ENCODE results near the gene CUX1. TPM values are rescaled to one million over a fixed set of nuclear protein-coding genes. Genes with fewer than 3 reads are reported as not detected.

Gene CUX1
- total and polyA plus RNA-seq, 2 of the 13 experiments (the other 11 are each of a cell fraction or from before 2014, with no cell fraction given) = 13.7 to 14.9 TPM

DNA sequence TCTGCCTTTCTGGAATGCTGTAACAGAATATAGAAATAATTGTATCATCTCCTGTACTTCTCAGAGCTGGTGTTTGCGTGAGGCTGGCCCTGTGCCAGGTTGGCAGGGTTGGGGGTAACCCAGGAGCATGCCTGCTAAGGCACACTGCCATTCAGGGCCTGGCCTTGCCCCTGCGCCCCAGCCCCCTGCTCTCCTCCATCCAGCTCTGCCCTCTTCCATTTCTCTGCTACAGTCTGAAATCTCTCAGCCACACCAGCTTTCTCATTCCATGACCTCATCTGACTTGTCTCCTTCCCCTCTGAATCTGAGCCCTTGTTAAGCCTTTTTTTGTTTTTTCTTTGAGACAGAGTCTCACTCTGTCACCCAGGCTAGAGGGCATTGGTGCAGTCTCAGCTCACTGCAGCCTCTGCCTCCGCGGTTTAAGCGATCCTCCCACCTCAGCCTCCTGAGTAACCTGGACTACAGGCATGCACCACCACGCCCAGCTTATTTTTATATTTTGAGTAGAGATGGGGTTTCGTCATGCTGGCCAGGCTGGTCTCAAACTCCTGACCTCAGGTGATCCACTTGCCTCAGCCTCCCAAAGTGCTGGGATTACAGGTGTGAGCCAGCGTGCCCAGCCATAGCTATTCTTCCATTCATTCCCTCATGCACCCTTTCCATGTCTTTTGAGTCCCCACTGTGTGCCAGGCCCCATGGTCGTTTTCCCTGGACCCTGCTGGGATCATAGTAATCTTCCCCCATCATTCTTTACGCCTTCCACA is 206.8 kb downstream of the CUX1 start (continued):
- TF ChIP-seq, protein P1, sequence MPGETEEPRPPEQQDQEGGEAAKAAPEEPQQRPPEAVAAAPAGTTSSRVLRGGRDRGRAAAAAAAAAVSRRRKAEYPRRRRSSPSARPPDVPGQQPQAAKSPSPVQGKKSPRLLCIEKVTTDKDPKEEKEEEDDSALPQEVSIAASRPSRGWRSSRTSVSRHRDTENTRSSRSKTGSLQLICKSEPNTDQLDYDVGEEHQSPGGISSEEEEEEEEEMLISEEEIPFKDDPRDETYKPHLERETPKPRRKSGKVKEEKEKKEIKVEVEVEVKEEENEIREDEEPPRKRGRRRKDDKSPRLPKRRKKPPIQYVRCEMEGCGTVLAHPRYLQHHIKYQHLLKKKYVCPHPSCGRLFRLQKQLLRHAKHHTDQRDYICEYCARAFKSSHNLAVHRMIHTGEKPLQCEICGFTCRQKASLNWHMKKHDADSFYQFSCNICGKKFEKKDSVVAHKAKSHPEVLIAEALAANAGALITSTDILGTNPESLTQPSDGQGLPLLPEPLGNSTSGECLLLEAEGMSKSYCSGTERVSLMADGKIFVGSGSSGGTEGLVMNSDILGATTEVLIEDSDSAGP (CRISPR knock-in tag; IDR thresholded peaks at IDR 0.05; ENCODE audit: borderline replicate concordance) = 0 out of 2 replicates have a peak, but pooled peaks have one; percentile 12
- peak; percentile 5; the same call in 1 of the 2 replicates for TF ChIP-seq ZNF3 (CRISPR knock-in tag; IDR thresholded peaks at IDR 0.05)
- TF ChIP-seq, protein P2, sequence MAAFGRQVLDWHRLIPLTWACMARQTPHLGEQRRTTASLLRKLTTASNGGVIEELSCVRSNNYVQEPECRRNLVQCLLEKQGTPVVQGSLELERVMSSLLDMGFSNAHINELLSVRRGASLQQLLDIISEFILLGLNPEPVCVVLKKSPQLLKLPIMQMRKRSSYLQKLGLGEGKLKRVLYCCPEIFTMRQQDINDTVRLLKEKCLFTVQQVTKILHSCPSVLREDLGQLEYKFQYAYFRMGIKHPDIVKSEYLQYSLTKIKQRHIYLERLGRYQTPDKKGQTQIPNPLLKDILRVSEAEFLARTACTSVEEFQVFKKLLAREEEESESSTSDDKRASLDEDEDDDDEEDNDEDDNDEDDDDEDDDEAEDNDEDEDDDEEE (CRISPR knock-in tag; IDR thresholded peaks at IDR 0.05) = 0 out of 2 replicates have a peak, but pooled peaks have one; percentile 64
- TF ChIP-seq ZNF589 (CRISPR knock-in tag; conservative IDR thresholded peaks at IDR 0.05) = no peak
- TF ChIP-seq, protein P3, sequence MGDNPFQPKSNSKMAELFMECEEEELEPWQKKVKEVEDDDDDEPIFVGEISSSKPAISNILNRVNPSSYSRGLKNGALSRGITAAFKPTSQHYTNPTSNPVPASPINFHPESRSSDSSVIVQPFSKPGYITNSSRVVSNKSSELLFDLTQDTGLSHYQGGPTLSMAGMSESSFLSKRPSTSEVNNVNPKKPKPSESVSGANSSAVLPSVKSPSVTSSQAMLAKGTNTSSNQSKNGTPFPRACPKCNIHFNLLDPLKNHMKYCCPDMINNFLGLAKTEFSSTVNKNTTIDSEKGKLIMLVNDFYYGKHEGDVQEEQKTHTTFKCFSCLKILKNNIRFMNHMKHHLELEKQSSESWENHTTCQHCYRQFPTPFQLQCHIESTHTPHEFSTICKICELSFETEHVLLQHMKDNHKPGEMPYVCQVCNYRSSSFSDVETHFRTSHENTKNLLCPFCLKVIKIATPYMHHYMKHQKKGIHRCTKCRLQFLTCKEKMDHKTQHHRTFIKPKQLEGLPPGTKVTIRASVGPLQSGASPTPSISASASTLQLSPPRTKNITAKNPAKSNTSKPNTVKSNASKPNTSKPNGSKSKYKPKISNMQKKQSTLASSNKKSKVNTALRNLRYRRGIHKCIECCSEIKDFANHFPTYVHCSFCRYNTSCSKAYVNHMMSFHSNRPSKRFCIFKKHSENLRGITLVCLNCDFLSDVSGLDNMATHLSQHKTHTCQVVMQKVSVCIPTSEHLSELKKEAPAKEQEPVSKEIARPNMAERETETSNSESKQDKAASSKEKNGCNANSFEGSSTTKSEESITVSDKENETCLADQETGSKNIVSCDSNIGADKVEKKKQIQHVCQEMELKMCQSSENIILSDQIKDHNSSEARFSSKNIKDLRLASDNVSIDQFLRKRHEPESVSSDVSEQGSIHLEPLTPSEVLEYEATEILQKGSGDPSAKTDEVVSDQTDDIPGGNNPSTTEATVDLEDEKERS (CRISPR knock-in tag; IDR thresholded peaks at IDR 0.05) = 0 out of 2 replicates have a peak, but pooled peaks have one; percentile 55
- TF ChIP-seq, protein P4, sequence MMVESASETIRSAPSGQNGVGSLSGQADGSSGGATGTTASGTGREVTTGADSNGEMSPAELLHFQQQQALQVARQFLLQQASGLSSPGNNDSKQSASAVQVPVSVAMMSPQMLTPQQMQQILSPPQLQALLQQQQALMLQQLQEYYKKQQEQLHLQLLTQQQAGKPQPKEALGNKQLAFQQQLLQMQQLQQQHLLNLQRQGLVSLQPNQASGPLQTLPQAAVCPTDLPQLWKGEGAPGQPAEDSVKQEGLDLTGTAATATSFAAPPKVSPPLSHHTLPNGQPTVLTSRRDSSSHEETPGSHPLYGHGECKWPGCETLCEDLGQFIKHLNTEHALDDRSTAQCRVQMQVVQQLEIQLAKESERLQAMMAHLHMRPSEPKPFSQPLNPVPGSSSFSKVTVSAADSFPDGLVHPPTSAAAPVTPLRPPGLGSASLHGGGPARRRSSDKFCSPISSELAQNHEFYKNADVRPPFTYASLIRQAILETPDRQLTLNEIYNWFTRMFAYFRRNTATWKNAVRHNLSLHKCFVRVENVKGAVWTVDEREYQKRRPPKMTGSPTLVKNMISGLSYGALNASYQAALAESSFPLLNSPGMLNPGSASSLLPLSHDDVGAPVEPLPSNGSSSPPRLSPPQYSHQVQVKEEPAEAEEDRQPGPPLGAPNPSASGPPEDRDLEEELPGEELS (CRISPR knock-in tag; IDR thresholded peaks at IDR 0.05) = no peak
- no peak for TF ChIP-seq ZNF816 (CRISPR knock-in tag; IDR thresholded peaks at IDR 0.05; ENCODE audit: borderline replicate concordance)
- TF ChIP-seq ZBTB3 (CRISPR knock-in tag; IDR thresholded peaks at IDR 0.05; ENCODE audit: borderline replicate concordance, low read depth) = no peak
- TF ChIP-seq, protein P5, sequence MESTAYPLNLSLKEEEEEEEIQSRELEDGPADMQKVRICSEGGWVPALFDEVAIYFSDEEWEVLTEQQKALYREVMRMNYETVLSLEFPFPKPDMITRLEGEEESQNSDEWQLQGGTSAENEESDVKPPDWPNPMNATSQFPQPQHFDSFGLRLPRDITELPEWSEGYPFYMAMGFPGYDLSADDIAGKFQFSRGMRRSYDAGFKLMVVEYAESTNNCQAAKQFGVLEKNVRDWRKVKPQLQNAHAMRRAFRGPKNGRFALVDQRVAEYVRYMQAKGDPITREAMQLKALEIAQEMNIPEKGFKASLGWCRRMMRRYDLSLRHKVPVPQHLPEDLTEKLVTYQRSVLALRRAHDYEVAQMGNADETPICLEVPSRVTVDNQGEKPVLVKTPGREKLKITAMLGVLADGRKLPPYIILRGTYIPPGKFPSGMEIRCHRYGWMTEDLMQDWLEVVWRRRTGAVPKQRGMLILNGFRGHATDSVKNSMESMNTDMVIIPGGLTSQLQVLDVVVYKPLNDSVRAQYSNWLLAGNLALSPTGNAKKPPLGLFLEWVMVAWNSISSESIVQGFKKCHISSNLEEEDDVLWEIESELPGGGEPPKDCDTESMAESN (CRISPR knock-in tag; conservative IDR thresholded peaks at IDR 0.05) = peak; percentile 23; the same call in 1 of the 2 replicates
- TF ChIP-seq HHEX (CRISPR knock-in tag; IDR thresholded peaks at IDR 0.05) = no peak
- no peak for TF ChIP-seq MIER2 (CRISPR knock-in tag; IDR thresholded peaks at IDR 0.05)
- no peak for TF ChIP-seq ZNF644 (CRISPR knock-in tag; IDR thresholded peaks at IDR 0.05; ENCODE audit: low read depth)
- TF ChIP-seq, protein P6, sequence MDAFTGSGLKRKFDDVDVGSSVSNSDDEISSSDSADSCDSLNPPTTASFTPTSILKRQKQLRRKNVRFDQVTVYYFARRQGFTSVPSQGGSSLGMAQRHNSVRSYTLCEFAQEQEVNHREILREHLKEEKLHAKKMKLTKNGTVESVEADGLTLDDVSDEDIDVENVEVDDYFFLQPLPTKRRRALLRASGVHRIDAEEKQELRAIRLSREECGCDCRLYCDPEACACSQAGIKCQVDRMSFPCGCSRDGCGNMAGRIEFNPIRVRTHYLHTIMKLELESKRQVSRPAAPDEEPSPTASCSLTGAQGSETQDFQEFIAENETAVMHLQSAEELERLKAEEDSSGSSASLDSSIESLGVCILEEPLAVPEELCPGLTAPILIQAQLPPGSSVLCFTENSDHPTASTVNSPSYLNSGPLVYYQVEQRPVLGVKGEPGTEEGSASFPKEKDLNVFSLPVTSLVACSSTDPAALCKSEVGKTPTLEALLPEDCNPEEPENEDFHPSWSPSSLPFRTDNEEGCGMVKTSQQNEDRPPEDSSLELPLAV (CRISPR knock-in tag; conservative IDR thresholded peaks at IDR 0.05; ENCODE audit: low read depth) = no peak
- TF ChIP-seq ZNF678 (CRISPR knock-in tag; IDR thresholded peaks at IDR 0.05) = no peak
- TF ChIP-seq ONECUT2 (CRISPR knock-in tag; IDR thresholded peaks at IDR 0.05) = no peak
- TF ChIP-seq ZNF557 (CRISPR knock-in tag; IDR thresholded peaks at IDR 0.05) = no peak
